Effector memory CD4-positive, alpha-beta T cell (primary cell): ENCODE results near the gene PARD6A.

Source experiments
- DNase-seq, 3 donors: peaks; one replicate each; pipeline ENCODE4 v3.0.0-alpha.2; 2020
- H3K27ac ChIP-seq: 2 replicates; pipeline ENCODE4 v1.7.0; 2013; ENCODE audit warnings: mild to moderate bottlenecking, low read length, moderate library complexity; ENCODE audit not compliant: insufficient read depth, poor library complexity, severe bottlenecking
- H3K27me3 ChIP-seq: replicated peaks from 2 replicates; pipeline ENCODE4 v1.7.0; 2013; ENCODE audit warnings: mild to moderate bottlenecking, low read length; ENCODE audit not compliant: insufficient read depth, control insufficient read depth, poor library complexity, severe bottlenecking
- H3K36me3 ChIP-seq: 2 replicates; pipeline ENCODE4 v1.7.0; 2013; ENCODE audit warnings: mild to moderate bottlenecking, low read length, moderate library complexity; ENCODE audit not compliant: control insufficient read depth, insufficient read depth
- H3K4me1 ChIP-seq: 2 replicates; pipeline ENCODE4 v1.7.0; 2013; ENCODE audit warnings: low read length, mild to moderate bottlenecking; ENCODE audit not compliant: control insufficient read depth, insufficient read depth, poor library complexity, severe bottlenecking
- H3K4me3 ChIP-seq: 2 replicates; pipeline ENCODE4 v1.7.0; 2013; ENCODE audit warnings: low read length, low read depth, mild to moderate bottlenecking; ENCODE audit not compliant: insufficient read depth, poor library complexity, severe bottlenecking
- H3K9me3 ChIP-seq: 2 replicates; pipeline ENCODE4 v1.7.0; 2013; ENCODE audit warnings: mild to moderate bottlenecking, low read length, moderate library complexity; ENCODE audit not compliant: control insufficient read depth

PARD6A gene

DNA sequence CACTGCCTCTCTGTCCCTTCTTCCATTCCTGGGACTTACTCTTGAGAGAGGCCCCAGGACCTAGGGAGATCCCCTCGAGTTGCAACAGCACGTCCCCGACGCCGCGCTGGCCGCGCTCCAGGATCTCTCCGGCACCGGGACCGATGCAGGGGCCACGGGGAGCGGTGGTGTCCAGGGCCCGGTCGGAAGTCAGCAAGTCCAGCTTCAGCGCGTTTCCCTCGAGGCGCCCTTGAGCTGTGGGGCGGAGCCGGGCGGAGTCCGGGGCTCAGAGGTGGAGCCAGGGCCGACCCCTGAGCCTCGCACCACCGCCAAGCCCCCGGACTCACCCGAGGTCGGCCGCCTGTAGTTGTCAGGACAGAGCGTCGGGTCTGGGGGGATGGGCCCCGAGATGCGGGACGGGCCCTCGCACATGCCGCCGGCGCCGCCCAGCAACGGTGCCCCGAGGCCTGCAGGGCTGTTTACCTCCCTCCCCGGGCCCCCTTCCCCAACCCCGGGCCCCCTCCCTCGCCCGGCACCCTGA lies 5.3 kb downstream of the PARD6A start:
- peaks cover 28% of the 10 kb centered on the region for H3K4me1 ChIP-seq
- no peaks in the 10 kb centered on the region for H3K27me3 ChIP-seq
- H3K27ac ChIP-seq = peak overlapping the region; percentile 67
- H3K4me3 ChIP-seq = peak overlapping the region; percentile 92
- DNase-seq = no peak
- no peaks in the 10 kb centered on the region for H3K9me3 ChIP-seq
- H3K36me3 ChIP-seq = no peaks in the 10 kb centered on the region

DNA sequence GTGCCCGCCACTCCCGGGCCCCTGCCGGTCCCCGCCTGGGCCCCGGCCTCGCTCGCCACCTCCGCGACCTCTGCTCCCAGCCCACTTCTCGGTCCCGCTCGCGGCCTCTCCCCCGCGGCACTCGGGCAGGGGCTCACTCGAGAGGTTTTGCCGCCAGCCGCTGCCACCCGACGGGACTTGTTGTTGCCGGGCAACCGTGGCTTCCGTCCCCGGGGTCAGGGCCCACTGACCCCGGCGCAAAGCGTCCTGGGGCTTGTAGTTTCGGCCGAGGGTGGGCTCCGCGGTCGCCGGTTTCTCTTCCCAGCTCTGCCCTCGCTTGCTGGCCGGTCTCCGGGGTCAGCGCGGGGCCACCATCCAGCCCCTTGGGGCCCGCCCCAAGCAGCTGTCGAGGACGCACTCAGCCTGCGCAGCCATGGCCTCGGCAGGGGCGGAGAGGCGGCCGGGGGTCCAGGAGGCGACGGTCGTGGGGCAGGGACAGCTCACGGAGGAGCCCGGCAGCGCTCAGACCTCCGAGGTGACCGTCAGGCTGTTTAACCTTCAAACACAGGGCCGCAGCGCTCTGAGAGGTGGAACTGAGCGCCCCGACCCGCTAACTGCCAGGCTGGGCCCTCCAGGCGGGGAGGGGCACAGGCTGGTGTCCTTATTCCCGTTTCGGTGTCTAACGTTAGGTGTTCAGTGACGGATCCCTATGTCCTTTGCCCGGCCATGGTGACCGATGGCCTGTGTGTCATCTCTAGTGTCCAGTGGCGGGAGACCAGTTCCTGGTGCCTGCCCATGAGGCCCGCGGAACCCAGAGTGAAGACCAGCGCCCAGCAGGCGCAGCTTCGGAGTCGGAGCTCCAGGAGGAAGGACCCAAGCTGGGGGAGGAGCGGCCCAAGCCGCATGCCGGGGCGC lies 6.0 kb downstream of the PARD6A start, which contains the start of the genes C16orf86 and ENKD1:
Gene C16orf86 (plus strand): TSS at position 256 of the 894 bp plus-strand sequence. CDS start 157 bp downstream, at position 413.
Gene ENKD1 (minus strand): TSS at position 192 of the 894 bp plus-strand sequence. CDS start 308 bp downstream, outside the sequence.
- H3K36me3 ChIP-seq = no peaks in the 10 kb centered on the region
- no peaks in the 10 kb centered on the region for H3K9me3 ChIP-seq
- no peaks in the 10 kb centered on the region for H3K27me3 ChIP-seq
- DNase-seq = peak; percentile 62 to 76 (median 65)
- peak within 1 kb of the TSS; percentile 67 for H3K27ac ChIP-seq
- peak within 1 kb of the TSS; percentile 92 for H3K4me3 ChIP-seq
- H3K4me1 ChIP-seq = peaks cover 21% of the 10 kb centered on the region

DNA sequence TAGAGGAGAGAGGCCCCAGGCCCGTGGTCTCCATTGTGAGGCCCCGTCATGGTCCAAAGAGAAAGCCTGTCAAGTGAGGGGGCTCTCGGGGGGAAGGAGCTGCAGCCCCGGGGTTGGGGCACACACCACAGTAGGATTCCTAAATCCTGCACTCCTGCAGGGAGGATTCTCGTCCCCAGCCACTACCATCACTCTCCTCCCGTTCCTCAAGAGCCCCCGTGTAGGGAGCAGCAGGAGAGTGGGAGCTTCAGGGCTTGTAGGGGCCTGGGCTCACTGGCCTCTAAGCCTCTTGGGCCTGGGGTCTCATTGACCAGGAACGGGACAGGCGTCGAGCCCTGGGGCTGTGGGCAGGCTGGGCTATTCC lies 6.7 kb downstream of the PARD6A start:
- peak overlapping the region; percentile 67 for H3K27ac ChIP-seq

DNA sequence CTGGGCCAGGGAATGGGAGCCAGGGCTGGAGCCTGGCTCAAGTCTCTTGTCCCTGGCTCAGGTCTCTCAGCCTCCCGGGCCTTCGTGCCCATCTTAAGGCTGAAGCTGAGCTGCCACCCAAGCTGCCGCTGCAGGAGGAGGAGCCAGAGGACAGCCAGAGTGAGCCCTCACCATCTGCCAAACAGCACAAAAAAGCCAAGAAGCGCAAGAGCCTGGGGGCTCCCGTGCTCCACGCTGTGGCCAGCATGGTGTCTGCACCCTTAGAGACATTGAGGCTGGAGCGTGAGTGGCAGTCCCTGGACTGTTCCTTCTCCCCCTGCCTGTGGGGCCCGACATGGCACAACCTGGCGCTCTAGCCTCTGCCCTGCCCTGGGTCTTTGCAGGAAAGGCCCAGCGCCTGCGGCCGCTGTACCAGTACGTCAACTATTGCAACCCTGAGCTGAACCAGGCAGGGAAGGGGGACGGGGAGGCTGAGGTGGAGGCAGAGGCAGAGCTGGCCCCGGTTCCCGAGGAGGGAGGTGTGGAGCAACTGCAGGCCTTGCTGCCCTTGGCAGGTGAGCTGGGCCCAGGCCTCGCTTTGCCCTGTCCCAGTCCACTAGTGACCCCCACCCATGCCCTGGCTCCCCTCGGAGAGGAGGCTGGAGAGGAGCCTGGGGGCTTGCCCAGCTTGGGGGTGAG lies 7.2 kb downstream of the PARD6A start:
- Histone ChIP-seq H3K9me3 (no peaks in the 10 kb centered on the region), H3K27me3 (no peaks in the 10 kb centered on the region), H3K27ac (peak overlapping the region; percentile 38), H3K4me1 (peaks cover 20% of the 10 kb centered on the region), H3K36me3 (no peaks in the 10 kb centered on the region), H3K4me3 (peak overlapping the region; percentile 92)
- peak; percentile 69 to 76 (median 73) for DNase-seq

More for the DNA sequence above, 6.7 kb downstream of the PARD6A start:
- H3K9me3 ChIP-seq = no peaks in the 10 kb centered on the region
- no peaks in the 10 kb centered on the region for H3K36me3 ChIP-seq
- no peak for DNase-seq
- peak overlapping the region; percentile 92 for H3K4me3 ChIP-seq
- peaks cover 20% of the 10 kb centered on the region for H3K4me1 ChIP-seq
- no peaks in the 10 kb centered on the region for H3K27me3 ChIP-seq

DNA sequence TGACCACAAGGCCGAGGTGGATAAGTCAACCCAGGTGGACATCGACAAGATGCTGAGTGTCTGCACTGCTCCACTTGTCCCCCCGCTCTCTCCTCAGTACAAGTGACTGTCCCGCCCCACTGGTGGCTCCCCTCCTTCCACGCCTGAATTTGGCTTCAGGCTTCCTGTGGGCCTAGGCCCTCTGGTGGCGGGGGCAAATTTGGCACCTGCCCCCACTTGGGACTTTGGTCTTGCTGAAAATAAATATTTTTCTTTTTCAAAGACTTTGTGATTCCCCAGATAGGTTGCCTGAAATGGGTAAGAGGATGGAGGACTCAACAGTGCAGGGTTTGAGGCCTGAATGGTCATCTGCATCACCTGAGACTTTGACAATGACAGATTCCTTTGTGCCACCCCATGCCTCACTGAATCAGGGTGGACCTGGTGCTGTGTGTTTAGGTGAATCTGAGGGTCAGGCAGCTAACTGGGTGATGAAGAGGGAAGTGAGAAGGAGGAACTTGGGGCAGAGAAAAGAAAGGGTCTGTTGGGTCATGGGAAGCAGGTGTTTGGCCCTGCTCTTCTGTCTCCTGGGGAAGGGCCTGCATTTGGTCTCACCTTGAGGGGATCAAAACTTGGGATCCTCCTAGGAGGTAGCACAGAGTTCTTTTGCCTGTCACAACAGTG lies 7.9 kb downstream of the PARD6A start:
- no peak overlapping the region for H3K4me3 ChIP-seq
- DNase-seq = no peak
- peaks cover 20% of the 10 kb centered on the region for H3K4me1 ChIP-seq
- no peaks in the 10 kb centered on the region for H3K27me3 ChIP-seq
- H3K27ac ChIP-seq = no peak overlapping the region
- no peaks in the 10 kb centered on the region for H3K9me3 ChIP-seq
- H3K36me3 ChIP-seq = no peaks in the 10 kb centered on the region

DNA sequence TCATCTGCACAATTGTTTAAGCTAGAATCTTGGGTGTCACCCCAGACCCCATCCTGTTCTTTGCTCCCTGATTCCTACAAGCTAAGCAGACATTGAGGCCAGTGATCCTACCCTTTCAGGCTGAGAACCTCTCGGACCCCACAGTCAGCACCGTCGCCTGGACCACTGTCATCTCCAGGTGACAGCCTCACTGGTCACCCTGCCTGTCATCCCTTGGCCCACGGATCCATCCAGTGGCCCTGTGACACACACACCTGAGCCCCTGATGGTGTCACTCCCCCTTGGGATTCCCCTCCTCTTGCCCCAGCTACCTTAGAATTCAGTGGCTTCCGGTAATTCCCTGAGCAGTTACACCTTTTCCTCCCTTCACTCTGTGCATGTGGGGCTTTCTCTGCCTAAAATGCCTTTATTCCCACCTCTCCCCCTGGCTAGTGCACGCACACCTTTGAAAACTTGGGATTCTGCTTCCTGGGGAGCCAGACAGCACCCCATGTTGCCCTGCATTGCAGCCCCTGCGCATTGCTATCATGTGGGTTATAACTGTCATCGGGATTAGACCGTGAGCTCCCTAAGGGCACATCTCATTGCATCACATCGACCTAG lies 8.8 kb downstream of the PARD6A start:
- H3K9me3 ChIP-seq = no peaks in the 10 kb centered on the region

DNA sequence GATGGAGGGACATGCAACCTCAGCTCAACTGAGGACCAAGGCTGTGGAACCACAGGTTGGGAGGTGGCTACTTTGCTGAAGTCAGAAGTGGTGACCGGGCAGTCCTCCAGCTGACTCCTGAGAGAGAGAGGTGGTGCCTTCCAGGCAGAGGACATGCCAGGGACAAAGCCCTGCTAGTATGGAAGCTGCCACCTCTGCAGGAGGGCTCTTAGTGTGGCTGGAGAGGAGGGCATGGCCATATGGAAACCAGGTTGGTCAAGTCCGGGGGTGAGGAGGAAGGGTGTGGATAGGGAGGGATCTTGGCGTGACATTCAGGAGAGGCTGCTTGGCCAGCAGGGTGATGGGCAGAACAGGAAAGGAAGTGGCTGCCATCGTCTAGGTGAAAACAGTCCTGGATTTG lies 11.5 kb downstream of the PARD6A start:
- DNase-seq = no peak
- Histone ChIP-seq H3K27ac (no peak overlapping the region), H3K4me1 (peaks cover 8% of the 10 kb centered on the region), H3K36me3 (no peaks in the 10 kb centered on the region), H3K27me3 (no peaks in the 10 kb centered on the region), H3K4me3 (no peak overlapping the region), H3K9me3 (no peaks in the 10 kb centered on the region)

More for the DNA sequence above, 8.8 kb downstream of the PARD6A start:
- Histone ChIP-seq H3K4me3 (no peak overlapping the region), H3K36me3 (no peaks in the 10 kb centered on the region), H3K27ac (no peak overlapping the region), H3K27me3 (no peaks in the 10 kb centered on the region), H3K4me1 (peaks cover 20% of the 10 kb centered on the region)
- no peak for DNase-seq

DNA sequence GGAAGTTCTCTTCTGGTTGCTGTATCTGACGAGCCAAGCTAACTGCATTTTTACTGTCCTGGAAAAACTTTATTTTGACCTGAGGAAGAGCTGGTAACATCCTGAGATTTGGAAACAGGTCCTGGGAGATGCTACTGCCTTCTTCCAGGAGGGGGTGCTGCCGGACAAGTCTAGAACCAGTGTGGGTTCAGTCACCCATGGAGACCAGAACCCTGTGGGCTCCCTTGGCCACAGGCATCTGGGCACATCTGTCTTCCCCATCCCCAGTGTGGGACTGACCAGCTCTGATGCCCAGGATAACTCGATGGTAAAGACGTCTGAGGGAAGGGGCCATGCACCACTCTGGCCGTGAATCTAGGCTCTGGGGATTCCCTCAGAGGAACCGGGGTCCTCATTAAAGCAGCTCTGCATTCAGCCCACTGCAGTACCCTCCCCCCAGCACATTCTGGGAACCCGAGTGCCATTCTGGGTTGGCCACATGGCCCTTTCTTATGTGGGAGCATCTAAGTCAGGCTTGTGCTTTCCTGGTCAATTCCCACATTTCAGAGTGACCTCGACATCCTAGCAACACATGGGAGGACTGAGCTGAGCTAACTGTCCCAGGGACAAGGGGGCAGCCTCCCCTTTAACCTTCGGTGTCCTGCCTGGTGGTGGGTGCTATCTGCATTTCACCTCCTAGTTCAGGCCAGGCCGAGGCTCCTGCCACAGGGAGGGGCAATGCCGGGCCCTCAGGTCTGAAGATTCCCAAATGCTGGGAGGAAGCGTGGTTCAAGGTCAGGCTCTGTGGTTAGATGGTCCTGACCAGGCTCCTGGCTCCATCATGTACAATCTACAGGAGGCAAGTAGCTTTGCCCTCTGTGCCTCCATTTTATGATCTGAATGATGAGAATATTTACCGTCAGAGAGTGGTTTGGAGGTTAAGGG lies 12.2 kb downstream of the PARD6A start:
- H3K4me3 ChIP-seq = no peak overlapping the region
- H3K27me3 ChIP-seq = no peaks in the 10 kb centered on the region
- H3K4me1 ChIP-seq = peaks cover 1% of the 10 kb centered on the region
- peak in 1 of 3 donors; percentile 38 for DNase-seq
- no peaks in the 10 kb centered on the region for H3K9me3 ChIP-seq
- no peak overlapping the region for H3K27ac ChIP-seq
- H3K36me3 ChIP-seq = no peaks in the 10 kb centered on the region
